Pulmonary artery endothelial cell (primary cell): ENCODE measurements around the gene RAET1G. TPM values are rescaled to one million over a fixed set of nuclear protein-coding genes. Genes with fewer than 3 reads are reported as not detected.

Experiments
- DNase-seq: peaks from one replicate; pipeline ENCODE4 v3.0.0-alpha.2; 2011; ENCODE audit warnings: low read depth, low spot score
- total RNA-seq: library from RNA; depleted of rRNA; stranded (reverse); fragments of >200 nt; gene quantifications from 2 replicates; pipeline ENCODE4 v1.2.3, GENCODE V29; 2014

Gene RAET1G
- total RNA-seq, 1 donor from 2014 or later, result 0.13 TPM

- no peak for DNase-seq
These were observed 53.5 kb downstream of the RAET1G start for GRCh38 chr6:149869275-149869892.

- no peak for DNase-seq
These were observed 54.9 kb downstream of the RAET1G start for GRCh38 chr6:149867876-149868640.

Other genes starting within 250 kb of the RAET1G start
- 6.6 and 8.5 TPM in 2 replicates for gene LATS1, start 205.0 kb downstream of the RAET1G start, total RNA-seq
- 33.2 and 47.3 TPM in 2 replicates for gene NUP43, start 176.6 kb downstream of the RAET1G start, total RNA-seq
- 130 and 165 TPM in 2 replicates for gene PCMT1, start 173.4 kb downstream of the RAET1G start, total RNA-seq
- gene LRP11, start 58.8 kb downstream of the RAET1G start, total RNA-seq, result 20.1 and 30.6 TPM in 2 replicates
- gene RAET1E, start 25.0 kb downstream of the RAET1G start, total RNA-seq, result under 0.01 and 0.07 TPM in 2 replicates
- gene ULBP2, start 18.9 kb upstream of the RAET1G start, total RNA-seq, result 5.8 and 10.8 TPM in 2 replicates
- gene ULBP1, start 40.8 kb upstream of the RAET1G start, total RNA-seq, result 0.11 and 0.20 TPM in 2 replicates
- not detected in 2 replicates for gene RAET1L, start 102.4 kb upstream of the RAET1G start, total RNA-seq
- gene ULBP3, start 146.0 kb upstream of the RAET1G start, total RNA-seq, result 10.5 and 12.4 TPM in 2 replicates
- 0.04 TPM in 1 of 2 replicates, not detected in the other for gene PPP1R14C, start 219.9 kb upstream of the RAET1G start, total RNA-seq